DND-41 (cell line): Measurements from ENCODE around the gene C6orf118.

ENCODE experiments used
- CTCF ChIP-seq: IDR thresholded peaks from 2 replicates; pipeline ENCODE4 v1.5.1; 2012; ENCODE audit warnings: borderline replicate concordance, low read length, moderate library complexity, mild to moderate bottlenecking; ENCODE audit not compliant: poor library complexity, severe bottlenecking; ENCODE audit errors: extremely low read depth
- EZH2 ChIP-seq: IDR thresholded peaks from 3 replicates; pipeline ENCODE4 v1.6.1; 2012; ENCODE audit warnings: borderline replicate concordance, low read depth, mild to moderate bottlenecking, moderate library complexity, low read length, inconsistent platforms; ENCODE audit not compliant: severe bottlenecking

GRCh38 chr6:165340532-165340931, 31.1 kb upstream of the C6orf118 start:
- TF ChIP-seq CTCF (no peak), EZH2 (no peak)
